OCI-LY1 (cell line): ENCODE data around the gene RPS6KL1.

Experiments used
- EZH2 ChIP-seq: fragments of 200-600 bp; sonication (generic), shearing (Covaris generic); IDR thresholded peaks from 2 replicates; pipeline ENCODE4 v1.8.0; 2017; ENCODE audit warnings: borderline replicate concordance, mixed run types, mild to moderate bottlenecking, antibody characterized with exemption, low read length, moderate library complexity, mixed read lengths
- TF ChIP-seq, protein P1 (sequence below): fragments of 200-600 bp; sonication (generic), shearing (Covaris generic); IDR thresholded peaks from 2 replicates; pipeline ENCODE4 v1.5.1; 2017; ENCODE audit warnings: mild to moderate bottlenecking, antibody characterized with exemption, low read length, moderate library complexity, mixed read lengths

DNA sequence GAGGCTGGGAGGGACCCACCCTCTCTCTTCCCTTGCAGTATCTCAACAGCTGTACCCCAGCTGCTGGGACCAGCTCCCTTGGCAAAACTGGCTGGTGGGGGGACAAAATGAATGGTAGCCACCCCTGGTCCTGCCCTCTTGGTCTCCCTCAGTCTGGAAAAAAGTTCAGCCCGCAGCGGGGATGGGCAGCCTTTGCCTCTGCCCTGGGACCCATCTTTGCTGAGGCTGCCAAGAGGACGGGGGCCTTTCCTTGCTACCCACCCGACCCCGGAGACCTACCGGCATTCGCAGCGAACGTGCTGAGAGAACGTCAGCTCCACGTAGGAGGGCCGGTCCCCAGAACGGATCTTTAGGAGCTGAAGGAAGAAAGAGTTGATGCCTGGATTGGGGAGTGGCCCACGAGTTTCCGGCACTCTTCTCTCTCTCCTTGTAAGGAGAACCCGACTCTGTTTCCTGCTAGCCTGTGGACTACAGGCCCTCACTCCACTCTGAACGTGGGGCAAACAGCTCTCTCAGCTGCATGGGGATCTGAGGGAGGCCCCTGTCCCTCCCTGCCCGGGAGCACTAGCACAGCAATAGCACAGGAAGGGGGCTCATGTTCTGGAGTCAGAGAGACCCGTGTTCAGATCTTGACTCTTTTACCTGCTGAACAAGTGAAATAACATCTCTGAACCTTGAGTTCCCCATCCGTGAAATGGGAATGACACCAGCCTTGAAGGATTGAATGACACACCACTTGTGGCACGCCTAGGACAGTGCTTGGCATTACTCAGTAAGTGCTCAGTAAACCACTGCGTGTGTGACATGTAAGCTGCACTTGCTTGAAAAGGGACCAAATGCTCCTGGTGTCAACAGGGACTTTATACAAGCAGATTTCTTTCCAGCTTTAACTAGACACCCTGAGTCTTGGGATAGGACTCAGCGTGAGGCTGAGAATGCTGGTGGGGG is 25.4 kb upstream of the RPS6KL1 start:
- TF ChIP-seq, protein P1, sequence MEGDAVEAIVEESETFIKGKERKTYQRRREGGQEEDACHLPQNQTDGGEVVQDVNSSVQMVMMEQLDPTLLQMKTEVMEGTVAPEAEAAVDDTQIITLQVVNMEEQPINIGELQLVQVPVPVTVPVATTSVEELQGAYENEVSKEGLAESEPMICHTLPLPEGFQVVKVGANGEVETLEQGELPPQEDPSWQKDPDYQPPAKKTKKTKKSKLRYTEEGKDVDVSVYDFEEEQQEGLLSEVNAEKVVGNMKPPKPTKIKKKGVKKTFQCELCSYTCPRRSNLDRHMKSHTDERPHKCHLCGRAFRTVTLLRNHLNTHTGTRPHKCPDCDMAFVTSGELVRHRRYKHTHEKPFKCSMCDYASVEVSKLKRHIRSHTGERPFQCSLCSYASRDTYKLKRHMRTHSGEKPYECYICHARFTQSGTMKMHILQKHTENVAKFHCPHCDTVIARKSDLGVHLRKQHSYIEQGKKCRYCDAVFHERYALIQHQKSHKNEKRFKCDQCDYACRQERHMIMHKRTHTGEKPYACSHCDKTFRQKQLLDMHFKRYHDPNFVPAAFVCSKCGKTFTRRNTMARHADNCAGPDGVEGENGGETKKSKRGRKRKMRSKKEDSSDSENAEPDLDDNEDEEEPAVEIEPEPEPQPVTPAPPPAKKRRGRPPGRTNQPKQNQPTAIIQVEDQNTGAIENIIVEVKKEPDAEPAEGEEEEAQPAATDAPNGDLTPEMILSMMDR, result no peak
- TF ChIP-seq EZH2, result no peak
